ENCODE measurements around the gene LRRC8C. TPM values are rescaled to one million over a fixed set of nuclear protein-coding genes. Genes with fewer than 3 reads are reported as not detected.

The LRRC8C gene
- total RNA-seq, 1 donor from 2014 or later, result 5.2 TPM

DNA sequence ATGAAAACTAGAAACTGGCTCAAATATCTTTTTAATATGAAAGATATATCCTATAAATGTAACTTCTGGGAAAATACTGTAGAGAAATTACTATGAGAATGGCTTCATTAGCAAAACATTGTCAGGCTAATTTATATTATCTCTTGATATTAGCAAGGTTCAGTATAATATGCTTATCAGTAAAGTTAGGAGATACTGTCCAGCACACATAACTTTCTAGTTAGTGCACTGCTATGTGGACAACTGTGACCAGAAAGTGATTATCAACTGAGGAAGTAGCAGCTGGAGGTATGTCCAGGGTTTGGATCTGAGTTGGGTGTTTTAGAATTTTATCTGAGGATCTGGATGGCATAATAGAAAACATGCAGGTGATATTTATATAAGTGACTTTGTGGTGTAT, 7.5 kb downstream of the LRRC8C start:
- H3K27ac Mint-ChIP-seq, result no peak overlapping the region
- no peaks in the 10 kb centered on the region for H3K36me3 Mint-ChIP-seq
- H3K4me1 Mint-ChIP-seq (ENCODE audit: unreplicated experiment), result no peaks in the 10 kb centered on the region
- no peaks in the 10 kb centered on the region for H3K9me3 Mint-ChIP-seq
- DNase-seq (ENCODE audit: extremely low spot score, unreplicated experiment), result no peak
- TF ChIP-seq, protein P1, sequence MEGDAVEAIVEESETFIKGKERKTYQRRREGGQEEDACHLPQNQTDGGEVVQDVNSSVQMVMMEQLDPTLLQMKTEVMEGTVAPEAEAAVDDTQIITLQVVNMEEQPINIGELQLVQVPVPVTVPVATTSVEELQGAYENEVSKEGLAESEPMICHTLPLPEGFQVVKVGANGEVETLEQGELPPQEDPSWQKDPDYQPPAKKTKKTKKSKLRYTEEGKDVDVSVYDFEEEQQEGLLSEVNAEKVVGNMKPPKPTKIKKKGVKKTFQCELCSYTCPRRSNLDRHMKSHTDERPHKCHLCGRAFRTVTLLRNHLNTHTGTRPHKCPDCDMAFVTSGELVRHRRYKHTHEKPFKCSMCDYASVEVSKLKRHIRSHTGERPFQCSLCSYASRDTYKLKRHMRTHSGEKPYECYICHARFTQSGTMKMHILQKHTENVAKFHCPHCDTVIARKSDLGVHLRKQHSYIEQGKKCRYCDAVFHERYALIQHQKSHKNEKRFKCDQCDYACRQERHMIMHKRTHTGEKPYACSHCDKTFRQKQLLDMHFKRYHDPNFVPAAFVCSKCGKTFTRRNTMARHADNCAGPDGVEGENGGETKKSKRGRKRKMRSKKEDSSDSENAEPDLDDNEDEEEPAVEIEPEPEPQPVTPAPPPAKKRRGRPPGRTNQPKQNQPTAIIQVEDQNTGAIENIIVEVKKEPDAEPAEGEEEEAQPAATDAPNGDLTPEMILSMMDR (conservative IDR thresholded peaks at IDR 0.05), result no peak
- H3K4me3 Mint-ChIP-seq, result no peak overlapping the region
- peaks cover 12% of the 10 kb centered on the region for H3K27me3 Mint-ChIP-seq

DNA sequence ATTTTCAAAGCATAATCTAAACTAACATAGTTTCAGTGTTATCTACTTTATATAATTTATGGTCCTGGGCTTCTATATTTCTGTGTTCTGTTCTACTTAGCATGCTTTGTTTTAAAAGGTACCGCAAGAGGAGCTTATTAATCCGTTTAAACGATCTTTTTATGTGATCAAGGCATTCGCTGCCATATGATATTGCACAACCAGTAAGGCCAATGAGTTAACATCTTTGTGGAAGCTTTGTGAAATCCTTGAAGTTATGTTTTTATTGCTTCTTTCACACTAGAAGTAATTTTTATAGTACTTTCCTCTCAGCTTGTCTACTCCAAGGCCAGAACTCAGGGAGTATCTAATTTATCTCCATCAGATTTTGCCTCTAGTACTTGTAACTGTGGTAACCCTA, 8.9 kb downstream of the LRRC8C start:
- no peak overlapping the region for H3K27ac Mint-ChIP-seq
- H3K4me3 Mint-ChIP-seq, result no peak overlapping the region
- DNase-seq (ENCODE audit: extremely low spot score, unreplicated experiment), result no peak
- no peaks in the 10 kb centered on the region for H3K4me1 Mint-ChIP-seq (ENCODE audit: unreplicated experiment)
- TF ChIP-seq, protein P1 (conservative IDR thresholded peaks at IDR 0.05), result no peak
- no peaks in the 10 kb centered on the region for H3K36me3 Mint-ChIP-seq
- H3K9me3 Mint-ChIP-seq, result no peaks in the 10 kb centered on the region
- no peaks in the 10 kb centered on the region for H3K27me3 Mint-ChIP-seq

DNA sequence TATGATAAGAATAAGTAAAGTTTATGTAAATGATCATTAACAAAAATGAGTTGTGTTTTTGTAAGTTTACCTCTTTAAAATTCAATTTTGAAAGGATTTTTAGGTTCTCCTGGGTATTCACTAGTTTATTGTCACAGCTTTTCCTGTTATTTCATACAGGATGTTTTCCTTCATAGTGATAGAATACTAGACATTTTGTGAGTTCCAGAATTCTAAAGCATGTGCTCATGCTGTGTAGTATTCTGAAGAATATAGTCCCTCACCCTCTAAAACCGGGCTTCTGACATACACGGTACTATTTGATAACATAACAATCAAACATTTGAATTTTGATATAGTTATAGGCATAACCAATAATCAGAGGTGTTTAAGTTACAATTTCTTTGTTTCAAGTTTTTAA, 10.7 kb downstream of the LRRC8C start:
- H3K9me3 Mint-ChIP-seq, result no peaks in the 10 kb centered on the region
- no peaks in the 10 kb centered on the region for H3K4me1 Mint-ChIP-seq (ENCODE audit: unreplicated experiment)
- no peak overlapping the region for H3K27ac Mint-ChIP-seq

DNA sequence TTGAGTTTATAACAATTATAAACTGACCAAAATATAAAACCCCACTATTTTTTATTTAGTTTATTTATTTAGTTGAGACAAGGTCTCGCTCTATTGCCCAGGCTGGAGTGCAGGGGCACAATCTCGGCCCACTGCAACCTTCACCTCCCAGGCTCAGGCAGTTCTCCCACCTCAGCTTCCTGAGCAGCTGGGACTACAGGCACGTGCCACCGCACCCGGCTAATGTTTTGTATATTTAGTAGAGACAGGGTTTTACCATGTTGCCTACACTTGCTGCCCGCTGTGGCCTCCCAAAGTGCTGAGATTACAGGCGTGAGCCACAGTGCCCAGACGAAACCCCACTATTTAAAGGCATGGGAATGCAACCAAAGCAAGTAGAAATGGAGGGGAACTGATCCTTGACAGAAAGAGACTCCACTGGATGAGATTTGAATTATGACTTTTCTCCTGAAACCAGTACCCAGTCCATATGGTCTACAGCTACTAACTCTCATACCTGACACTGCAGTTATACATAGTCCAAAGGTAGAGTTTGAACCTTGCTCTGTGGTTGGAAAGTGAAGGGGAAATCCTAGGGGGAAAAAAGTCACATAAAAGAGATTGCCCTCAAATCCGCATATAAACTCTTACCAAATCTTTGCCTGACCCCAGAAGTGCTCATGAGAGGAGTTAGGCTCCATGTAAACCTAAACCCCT, 11.3 kb downstream of the LRRC8C start:
- no peak for DNase-seq (ENCODE audit: extremely low spot score, unreplicated experiment)
- H3K36me3 Mint-ChIP-seq, result peaks cover 3% of the 10 kb centered on the region
- H3K27me3 Mint-ChIP-seq, result no peaks in the 10 kb centered on the region
- H3K27ac Mint-ChIP-seq, result no peak overlapping the region
- H3K4me3 Mint-ChIP-seq, result no peak overlapping the region
- no peaks in the 10 kb centered on the region for H3K4me1 Mint-ChIP-seq (ENCODE audit: unreplicated experiment)
- H3K9me3 Mint-ChIP-seq, result no peaks in the 10 kb centered on the region
- TF ChIP-seq, protein P1 (conservative IDR thresholded peaks at IDR 0.05), result no peak

More for the DNA sequence above, 10.7 kb downstream of the LRRC8C start:
- no peak overlapping the region for H3K4me3 Mint-ChIP-seq
- DNase-seq (ENCODE audit: extremely low spot score, unreplicated experiment), result no peak
- H3K36me3 Mint-ChIP-seq, result peaks cover 3% of the 10 kb centered on the region
- H3K27me3 Mint-ChIP-seq, result no peaks in the 10 kb centered on the region
- TF ChIP-seq, protein P1 (conservative IDR thresholded peaks at IDR 0.05), result no peak

DNA sequence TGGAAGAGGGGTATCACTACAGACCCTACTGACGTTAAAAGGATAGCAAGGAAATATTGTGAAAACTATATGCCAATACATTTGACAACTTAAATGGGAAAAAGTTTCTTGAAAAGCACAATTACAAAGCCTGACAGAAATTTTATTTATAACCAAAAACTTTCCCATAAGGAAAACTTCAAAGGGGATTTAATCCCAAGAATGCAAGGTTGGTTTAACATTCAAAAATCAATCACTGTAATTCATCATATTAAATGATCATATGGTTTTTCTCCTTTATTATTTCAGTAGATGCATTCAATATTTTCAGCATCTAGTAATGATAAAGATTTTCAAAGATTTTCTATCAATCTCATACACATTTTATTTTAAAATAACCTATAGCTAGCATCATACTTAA, 13.3 kb downstream of the LRRC8C start:
- Mint-ChIP-seq H3K9me3 (no peaks in the 10 kb centered on the region), H3K4me3 (no peak overlapping the region), H3K36me3 (peaks cover 3% of the 10 kb centered on the region), H3K27me3 (no peaks in the 10 kb centered on the region), H3K27ac (no peak overlapping the region), H3K4me1 (ENCODE audit: unreplicated experiment) (no peaks in the 10 kb centered on the region)
- no peak for DNase-seq (ENCODE audit: extremely low spot score, unreplicated experiment)
- TF ChIP-seq, protein P1 (conservative IDR thresholded peaks at IDR 0.05), result no peak
